MM.1S (cell line): ENCODE measurements around the gene PLEKHG7.

ENCODE experiments used
- DNase-seq: peaks from one replicate; pipeline ENCODE4 v3.0.0-alpha.2; 2015
- H2AFZ ChIP-seq: fragments of 300-600 bp; sonication (generic); 2 replicates; pipeline ENCODE4 v1.6.0; 2016; ENCODE audit warnings: antibody characterized with exemption, low read length
- H3F3A ChIP-seq: fragments of 300-600 bp; sonication (generic); 2 replicates; pipeline ENCODE4 v1.6.1; 2016; ENCODE audit warnings: mild to moderate bottlenecking, antibody characterized with exemption, low read length, moderate library complexity, mixed read lengths; ENCODE audit not compliant: insufficient read depth
- H3K27ac ChIP-seq: fragments of 300-600 bp; sonication (generic); 2 replicates; pipeline ENCODE4 v1.5.1; 2016; ENCODE audit warnings: mild to moderate bottlenecking, low read length
- H3K27me3 ChIP-seq: fragments of 300-600 bp; sonication (generic); replicated peaks from 2 replicates; pipeline ENCODE4 v1.6.0; 2016; ENCODE audit warnings: low read length; ENCODE audit not compliant: insufficient read depth
- H3K36me3 ChIP-seq: fragments of 300-600 bp; sonication (generic); replicated peaks from 2 replicates; pipeline ENCODE4 v1.6.1; 2016; ENCODE audit warnings: mild to moderate bottlenecking, low read length, mixed read lengths; ENCODE audit not compliant: insufficient read depth
- H3K4me1 ChIP-seq: fragments of 300-600 bp; sonication (generic); 2 replicates; pipeline ENCODE4 v1.6.1; 2016; ENCODE audit warnings: low read length, mixed read lengths
- H3K4me2 ChIP-seq: fragments of 300-600 bp; sonication (generic); 2 replicates; pipeline ENCODE4 v1.6.0; 2016; ENCODE audit warnings: low read depth, low read length
- H3K4me3 ChIP-seq: fragments of 300-600 bp; sonication (generic); 2 replicates; pipeline ENCODE4 v1.5.1; 2016; ENCODE audit warnings: low read length, mixed read lengths
- H3K79me2 ChIP-seq: fragments of 300-600 bp; sonication (generic); 2 replicates; pipeline ENCODE4 v1.6.1; 2016; ENCODE audit warnings: mixed run types, low read length, mixed read lengths
- H3K9ac ChIP-seq: fragments of 300-600 bp; sonication (generic); 2 replicates; pipeline ENCODE4 v1.6.1; 2016; ENCODE audit warnings: low read length, mixed read lengths
- H3K9me2 ChIP-seq: fragments of 300-600 bp; sonication (generic); replicated peaks from 2 replicates; pipeline ENCODE4 v1.6.1; 2016; ENCODE audit warnings: mild to moderate bottlenecking, low read length, mixed read lengths; ENCODE audit not compliant: insufficient read depth
- H3K9me3 ChIP-seq: fragments of 300-600 bp; sonication (generic); replicated peaks from 2 replicates; pipeline ENCODE4 v1.6.1; 2016; ENCODE audit warnings: mild to moderate bottlenecking, low read length, mixed read lengths; ENCODE audit not compliant: insufficient read depth
- H4K20me1 ChIP-seq: fragments of 300-600 bp; sonication (generic); 2 replicates; pipeline ENCODE4 v1.6.1; 2016; ENCODE audit warnings: mild to moderate bottlenecking, low read length, moderate library complexity, mixed read lengths; ENCODE audit not compliant: insufficient read depth
- EZH2 ChIP-seq: fragments of 300-600 bp; sonication (generic); optimal IDR thresholded peaks from 2 replicates; pipeline ENCODE3; 2017; ENCODE audit warnings: low read depth, mild to moderate bottlenecking, antibody characterized with exemption, low read length, mixed read lengths
- EZH2phosphoT487 ChIP-seq: fragments of 300-600 bp; sonication (generic); IDR thresholded peaks from 2 replicates; pipeline ENCODE4 v1.6.1; 2018; ENCODE audit warnings: antibody characterized with exemption, low read length
- TF ChIP-seq, protein P1 (sequence below): fragments of 300-600 bp; sonication (generic); IDR thresholded peaks from 2 replicates; pipeline ENCODE4 v1.5.1; 2016; ENCODE audit warnings: antibody characterized with exemption, low read length, mixed read lengths

PLEKHG7 gene

DNA sequence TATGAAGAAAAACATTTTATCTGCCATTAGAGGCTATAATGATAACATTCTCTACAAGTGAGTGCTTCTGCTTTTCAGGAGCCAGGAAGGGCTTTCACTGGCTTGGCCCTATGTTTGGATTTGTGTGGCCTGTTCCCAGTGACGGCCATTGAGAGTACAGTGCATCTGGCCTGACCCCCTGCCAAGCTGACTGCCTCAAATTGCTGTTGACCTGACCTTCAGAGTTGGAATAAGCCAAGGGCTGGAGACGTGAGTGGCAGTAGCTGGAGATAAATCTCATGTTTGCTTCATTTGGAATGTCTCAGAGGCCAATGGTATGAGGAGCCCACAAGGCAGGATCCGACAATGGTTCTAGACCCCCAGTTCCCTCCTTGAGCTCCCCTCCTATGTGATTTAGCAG lies 28.3 kb upstream of the PLEKHG7 start:
- Histone ChIP-seq H3K27me3 (no peaks in the 10 kb centered on the region), H3K9me2 (no peaks in the 10 kb centered on the region), H3F3A (no peaks in the 10 kb centered on the region), H3K4me2 (no peak overlapping the region), H3K9me3 (no peaks in the 10 kb centered on the region), H4K20me1 (no peaks in the 10 kb centered on the region), H2AFZ (no peak overlapping the region), H3K27ac (no peak overlapping the region), H3K4me3 (no peak overlapping the region), H3K36me3 (no peaks in the 10 kb centered on the region), H3K4me1 (no peaks in the 10 kb centered on the region), H3K79me2 (no peaks in the 10 kb centered on the region), H3K9ac (no peak overlapping the region)
- no peak for DNase-seq
- TF ChIP-seq EZH2phosphoT487 (no peak), EZH2 (no peak)
- TF ChIP-seq, protein P1, sequence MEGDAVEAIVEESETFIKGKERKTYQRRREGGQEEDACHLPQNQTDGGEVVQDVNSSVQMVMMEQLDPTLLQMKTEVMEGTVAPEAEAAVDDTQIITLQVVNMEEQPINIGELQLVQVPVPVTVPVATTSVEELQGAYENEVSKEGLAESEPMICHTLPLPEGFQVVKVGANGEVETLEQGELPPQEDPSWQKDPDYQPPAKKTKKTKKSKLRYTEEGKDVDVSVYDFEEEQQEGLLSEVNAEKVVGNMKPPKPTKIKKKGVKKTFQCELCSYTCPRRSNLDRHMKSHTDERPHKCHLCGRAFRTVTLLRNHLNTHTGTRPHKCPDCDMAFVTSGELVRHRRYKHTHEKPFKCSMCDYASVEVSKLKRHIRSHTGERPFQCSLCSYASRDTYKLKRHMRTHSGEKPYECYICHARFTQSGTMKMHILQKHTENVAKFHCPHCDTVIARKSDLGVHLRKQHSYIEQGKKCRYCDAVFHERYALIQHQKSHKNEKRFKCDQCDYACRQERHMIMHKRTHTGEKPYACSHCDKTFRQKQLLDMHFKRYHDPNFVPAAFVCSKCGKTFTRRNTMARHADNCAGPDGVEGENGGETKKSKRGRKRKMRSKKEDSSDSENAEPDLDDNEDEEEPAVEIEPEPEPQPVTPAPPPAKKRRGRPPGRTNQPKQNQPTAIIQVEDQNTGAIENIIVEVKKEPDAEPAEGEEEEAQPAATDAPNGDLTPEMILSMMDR: no peak

DNA sequence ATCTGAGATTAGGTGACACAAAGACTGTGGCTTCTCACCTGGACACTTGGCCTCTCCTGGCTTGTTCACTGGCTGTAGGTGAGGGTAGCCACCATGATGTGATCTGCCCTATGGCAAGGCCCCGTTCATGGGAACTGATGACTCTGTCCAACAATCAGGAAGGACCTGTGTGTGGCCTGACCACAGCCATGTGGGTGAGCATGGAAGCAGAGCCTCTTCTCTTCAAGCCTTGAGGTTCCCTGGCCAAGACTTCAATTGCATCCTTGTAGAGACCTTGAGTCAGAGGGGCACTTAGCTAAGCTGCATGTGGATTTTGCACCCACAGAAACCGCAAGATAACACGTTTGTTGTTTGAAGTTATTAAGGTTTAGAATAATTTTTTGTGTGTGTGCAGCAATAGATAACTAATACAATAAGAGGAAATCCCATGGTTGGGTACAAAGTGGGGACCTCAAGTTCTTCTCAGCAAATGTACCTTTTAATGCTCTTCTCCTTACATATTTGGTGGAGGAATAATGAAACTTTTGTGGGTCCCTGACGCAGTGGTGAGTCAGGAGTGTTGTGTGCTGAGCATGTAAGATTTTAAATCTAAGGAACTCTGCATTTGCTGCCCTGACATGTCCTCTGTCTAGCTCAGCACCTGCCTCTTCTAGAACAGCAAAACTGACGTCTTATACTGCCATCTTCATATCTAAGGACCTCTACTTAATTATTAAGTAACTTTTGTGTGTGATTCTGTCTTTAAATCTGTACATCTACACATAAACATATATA lies 27.5 kb upstream of the PLEKHG7 start:
- Histone ChIP-seq H4K20me1 (no peaks in the 10 kb centered on the region), H3K27me3 (no peaks in the 10 kb centered on the region), H3F3A (no peaks in the 10 kb centered on the region), H3K36me3 (no peaks in the 10 kb centered on the region), H3K4me1 (no peaks in the 10 kb centered on the region), H3K27ac (no peak overlapping the region), H3K4me2 (no peak overlapping the region), H3K4me3 (no peak overlapping the region), H3K9ac (no peak overlapping the region), H3K79me2 (no peaks in the 10 kb centered on the region), H3K9me2 (no peaks in the 10 kb centered on the region), H3K9me3 (no peaks in the 10 kb centered on the region), H2AFZ (no peak overlapping the region)
- DNase-seq: no peak
- TF ChIP-seq EZH2 (no peak), EZH2phosphoT487 (no peak)
- TF ChIP-seq, protein P1: no peak

DNA sequence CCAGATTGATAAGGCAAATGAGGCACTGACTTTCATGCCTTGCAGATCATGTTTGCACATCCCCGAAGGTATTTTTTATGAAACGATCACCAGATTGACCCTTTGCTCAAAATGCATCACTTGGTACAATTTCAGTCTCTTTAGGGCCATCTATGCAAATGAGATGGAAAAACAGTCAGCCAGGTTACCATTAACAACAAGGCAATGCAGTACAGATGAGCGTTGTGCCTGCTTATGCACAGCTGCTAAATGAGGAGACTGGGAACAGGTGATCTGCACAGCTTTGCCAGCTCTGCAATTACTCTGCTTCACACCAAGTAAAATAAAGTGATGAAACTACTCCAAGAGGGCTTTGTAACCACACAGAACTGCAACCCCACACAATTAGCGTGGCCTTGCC lies 26.1 kb upstream of the PLEKHG7 start:
- H4K20me1 ChIP-seq: no peaks in the 10 kb centered on the region
- H3K4me3 ChIP-seq: no peak overlapping the region
- TF ChIP-seq, protein P1: no peak
- TF ChIP-seq EZH2 (no peak), EZH2phosphoT487 (no peak)

More for the DNA sequence above, 26.1 kb upstream of the PLEKHG7 start:
- Histone ChIP-seq H3F3A (no peaks in the 10 kb centered on the region), H3K27me3 (no peaks in the 10 kb centered on the region), H3K4me2 (no peak overlapping the region), H2AFZ (no peak overlapping the region), H3K9ac (no peak overlapping the region), H3K27ac (peak overlapping the region; percentile 5; the same call in 1 of the 2 replicates), H3K79me2 (no peaks in the 10 kb centered on the region), H3K36me3 (no peaks in the 10 kb centered on the region), H3K9me2 (no peaks in the 10 kb centered on the region), H3K4me1 (no peaks in the 10 kb centered on the region), H3K9me3 (no peaks in the 10 kb centered on the region)
- DNase-seq: peak; percentile 38
